Muscle layer of duodenum (tissue), 2 donors: Measurements from ENCODE around the gene DLG2.

Experiments used
- H3K27ac ChIP-seq: one replicate; pipeline ENCODE4 v1.7.0; 2013; ENCODE audit warnings: mild to moderate bottlenecking, low read length
- H3K27me3 ChIP-seq: one replicate; pipeline ENCODE4 v1.7.0; 2013; ENCODE audit warnings: low read depth, mild to moderate bottlenecking, control low read depth, low read length
- H3K36me3 ChIP-seq, 2 donors: one replicate each; pipeline ENCODE4 v1.7.0; 2013; ENCODE audit warnings: low read length in 2 of 2, control low read depth in 1 of 2, mild to moderate bottlenecking in 1 of 2; ENCODE audit not compliant: insufficient read depth in 2 of 2, control insufficient read depth in 1 of 2
- H3K4me1 ChIP-seq, 2 donors: one replicate each; pipeline ENCODE4 v1.7.0; 2013; ENCODE audit warnings: low read length in 2 of 2, mild to moderate bottlenecking in 2 of 2, control low read depth in 1 of 2, moderate library complexity in 1 of 2; ENCODE audit not compliant: insufficient read depth in 2 of 2, control insufficient read depth in 1 of 2
- H3K4me3 ChIP-seq, 2 donors: one replicate each; pipeline ENCODE4 v1.7.0; 2013; ENCODE audit warnings: low read length in 2 of 2, low read depth in 1 of 2, mild to moderate bottlenecking in 1 of 2
- H3K9me3 ChIP-seq, 2 donors: one replicate each; pipeline ENCODE4 v1.7.0; 2013; ENCODE audit warnings: low read length in 2 of 2, control low read depth in 1 of 2, mild to moderate bottlenecking in 1 of 2; ENCODE audit not compliant: control insufficient read depth in 1 of 2
- donor health status: healthy.

DLG2 gene

DNA sequence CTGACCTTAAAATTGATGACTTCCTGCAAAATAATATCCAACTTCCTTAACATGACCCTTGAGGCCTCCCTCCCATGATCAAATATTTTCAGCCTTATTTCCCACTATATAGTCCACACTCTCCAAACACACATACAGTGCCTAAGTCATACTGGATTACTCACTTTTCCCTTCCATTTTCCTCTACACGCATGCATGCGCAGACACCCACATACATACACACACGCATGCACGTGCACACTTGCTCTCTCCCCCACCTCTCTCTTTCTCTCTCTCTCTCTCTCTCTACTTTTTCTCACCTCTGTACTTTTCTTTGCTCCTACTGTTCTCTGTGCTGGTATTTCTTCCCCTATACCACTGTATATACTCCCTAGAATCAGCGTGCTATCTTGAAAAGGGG lies 28.1 kb downstream of the DLG2 start:
- Histone ChIP-seq H3K27ac (no peak overlapping the region), H3K9me3 (no peaks in the 10 kb centered on the region), H3K36me3 (no peaks in the 10 kb centered on the region), H3K27me3 (no peaks in the 10 kb centered on the region), H3K4me3 (no peak overlapping the region), H3K4me1 (no peaks in the 10 kb centered on the region)

DNA sequence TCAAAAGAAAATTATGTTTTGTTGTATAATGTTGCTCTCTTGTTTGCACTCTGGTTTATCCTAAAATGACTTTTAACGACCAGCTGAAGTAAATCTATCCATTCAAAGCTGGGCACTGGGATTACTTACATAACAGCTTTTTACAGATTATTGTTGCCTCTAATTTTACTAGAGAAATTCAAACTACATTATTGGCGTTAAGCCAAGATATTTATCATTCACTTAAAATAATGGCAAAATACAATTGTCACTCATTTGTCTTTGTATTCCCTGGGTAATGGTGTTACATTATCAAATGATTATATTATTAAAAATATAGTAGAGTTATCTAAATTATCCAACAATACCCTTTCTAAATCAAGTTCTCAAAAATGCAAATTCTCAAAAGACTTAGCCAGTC lies 30.3 kb downstream of the DLG2 start:
- Histone ChIP-seq H3K36me3 (no peaks in the 10 kb centered on the region), H3K9me3 (no peaks in the 10 kb centered on the region), H3K4me3 (no peak overlapping the region), H3K4me1 (no peaks in the 10 kb centered on the region), H3K27me3 (no peaks in the 10 kb centered on the region), H3K27ac (no peak overlapping the region)

DNA sequence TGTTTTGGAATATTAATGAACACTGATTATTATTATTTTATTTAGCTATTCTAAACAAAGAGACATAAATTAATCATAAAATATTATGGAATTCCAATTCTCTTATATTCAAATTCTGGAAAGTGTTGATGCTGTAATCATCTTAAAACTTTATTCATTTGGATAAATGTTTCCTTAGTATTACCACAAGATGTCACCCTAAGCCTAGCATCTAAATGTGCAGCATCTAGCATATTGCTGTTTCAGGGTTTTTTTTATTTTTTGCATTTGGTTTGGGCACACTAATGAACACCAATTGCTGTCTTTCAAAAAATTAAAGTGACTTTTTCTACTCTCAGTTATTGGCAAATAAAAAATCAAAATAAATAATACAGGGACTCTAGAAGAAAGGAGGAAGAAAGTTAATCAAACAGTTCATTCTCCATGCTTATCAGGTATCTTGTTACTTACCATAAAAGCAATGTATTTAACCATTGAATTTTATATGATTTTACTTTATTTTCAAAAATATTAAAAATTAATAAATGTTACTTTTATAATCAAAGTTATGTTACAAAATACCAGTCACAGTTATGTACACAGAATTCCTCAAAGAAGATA lies 31.8 kb downstream of the DLG2 start:
- no peak overlapping the region for H3K4me3 ChIP-seq
- no peaks in the 10 kb centered on the region for H3K9me3 ChIP-seq
- no peaks in the 10 kb centered on the region for H3K36me3 ChIP-seq
- no peak overlapping the region for H3K27ac ChIP-seq
- no peaks in the 10 kb centered on the region for H3K4me1 ChIP-seq
- no peaks in the 10 kb centered on the region for H3K27me3 ChIP-seq

DNA sequence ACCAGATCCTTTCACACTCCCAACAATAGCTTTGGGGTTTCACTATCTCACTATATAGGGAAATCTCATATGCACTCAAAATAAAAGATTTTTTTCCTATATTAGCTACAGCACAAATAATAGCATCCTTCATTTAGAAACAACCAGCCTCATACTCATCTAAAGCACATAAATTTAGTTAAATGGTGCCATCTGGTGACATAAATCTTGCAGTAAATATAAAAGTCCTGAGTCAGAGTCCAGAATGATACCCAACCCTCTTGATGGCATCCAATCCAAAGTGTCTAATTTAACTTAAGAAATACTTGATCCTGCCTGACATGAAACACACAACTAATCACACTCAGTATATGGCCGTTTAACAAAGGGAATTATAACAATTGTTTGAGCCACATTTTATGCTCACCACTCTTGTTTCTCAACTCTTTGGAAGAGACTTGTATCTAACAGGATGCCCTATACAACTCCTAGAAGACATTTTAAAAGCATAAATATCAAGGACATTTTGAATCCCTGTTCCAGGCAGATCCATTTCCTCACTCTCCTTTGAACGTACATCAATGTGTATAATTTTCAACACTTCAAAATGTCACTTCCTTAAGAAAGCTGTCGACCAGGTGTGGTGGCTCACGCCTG lies 36.2 kb downstream of the DLG2 start:
- Histone ChIP-seq H3K27me3 (no peaks in the 10 kb centered on the region), H3K36me3 (no peaks in the 10 kb centered on the region), H3K9me3 (no peaks in the 10 kb centered on the region), H3K4me3 (no peak overlapping the region), H3K4me1 (no peaks in the 10 kb centered on the region), H3K27ac (no peak overlapping the region)

DNA sequence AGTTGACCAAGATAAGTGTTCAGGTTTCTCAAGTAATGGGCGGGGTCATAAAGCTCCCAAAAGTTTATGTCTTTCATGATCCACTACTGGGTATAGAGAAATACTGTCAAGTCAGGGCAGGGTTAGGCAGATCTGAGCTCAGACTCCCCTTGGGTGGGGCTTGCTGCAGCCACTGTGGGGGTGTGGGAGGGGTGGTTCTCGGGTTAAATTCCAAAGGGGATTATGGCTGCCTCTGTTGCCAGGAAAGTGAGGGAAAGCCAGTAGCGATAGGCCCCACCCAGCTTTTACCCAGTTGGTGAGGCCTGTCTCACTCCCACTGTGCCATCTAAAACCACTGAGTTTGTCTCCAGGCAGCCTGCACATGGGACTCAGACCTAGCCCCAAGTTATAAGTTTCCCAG lies 37.8 kb downstream of the DLG2 start:
- H3K4me1 ChIP-seq = no peaks in the 10 kb centered on the region
- no peaks in the 10 kb centered on the region for H3K27me3 ChIP-seq
- no peak overlapping the region for H3K27ac ChIP-seq

DNA sequence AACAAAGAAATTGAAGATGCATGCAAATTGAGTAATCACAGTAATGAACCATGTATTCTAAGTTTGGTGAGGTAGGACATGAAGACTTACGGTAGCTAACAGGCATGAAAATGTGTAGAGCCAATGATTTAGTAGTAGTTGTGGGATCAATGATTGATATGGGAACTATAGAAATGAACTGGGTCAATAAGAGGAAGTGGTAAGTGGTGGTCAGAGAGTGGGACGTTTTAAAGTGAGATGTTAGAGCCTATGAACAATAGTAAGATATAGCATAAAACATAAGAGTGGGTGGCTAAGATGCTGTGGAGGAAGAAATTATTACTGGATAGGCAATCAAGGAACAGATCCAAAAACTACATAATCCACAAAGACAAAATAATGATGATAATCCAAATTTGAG lies 45.0 kb downstream of the DLG2 start:
- Histone ChIP-seq H3K27ac (no peak overlapping the region), H3K27me3 (no peaks in the 10 kb centered on the region), H3K4me3 (no peak overlapping the region), H3K9me3 (no peaks in the 10 kb centered on the region), H3K36me3 (no peaks in the 10 kb centered on the region), H3K4me1 (no peaks in the 10 kb centered on the region)

More for the DNA sequence above, 37.8 kb downstream of the DLG2 start:
- H3K4me3 ChIP-seq = no peak overlapping the region
- no peaks in the 10 kb centered on the region for H3K36me3 ChIP-seq
- H3K9me3 ChIP-seq = no peaks in the 10 kb centered on the region

DNA sequence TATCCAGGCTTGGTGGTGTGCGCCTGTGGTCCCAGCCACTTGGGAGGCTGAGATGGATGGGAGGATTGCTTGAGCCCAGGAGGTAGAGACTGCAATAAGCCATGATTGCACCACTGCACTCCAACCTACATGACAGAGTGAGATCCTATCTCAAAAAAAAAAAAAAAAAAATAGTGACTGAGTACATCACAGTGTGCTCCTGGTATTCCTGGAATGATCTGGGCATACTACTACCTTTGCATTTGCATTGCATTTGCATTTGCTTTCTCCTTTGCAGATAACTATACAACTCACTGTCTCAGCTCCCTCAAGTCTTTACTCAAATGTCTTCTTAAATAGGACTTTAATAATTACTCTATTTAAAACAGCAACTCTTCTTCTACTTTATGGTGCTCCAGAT lies 51.8 kb downstream of the DLG2 start:
- H3K4me1 ChIP-seq = no peaks in the 10 kb centered on the region
- H3K4me3 ChIP-seq = no peak overlapping the region
- no peak overlapping the region for H3K27ac ChIP-seq
- no peaks in the 10 kb centered on the region for H3K36me3 ChIP-seq
- H3K9me3 ChIP-seq = no peaks in the 10 kb centered on the region
- no peaks in the 10 kb centered on the region for H3K27me3 ChIP-seq

DNA sequence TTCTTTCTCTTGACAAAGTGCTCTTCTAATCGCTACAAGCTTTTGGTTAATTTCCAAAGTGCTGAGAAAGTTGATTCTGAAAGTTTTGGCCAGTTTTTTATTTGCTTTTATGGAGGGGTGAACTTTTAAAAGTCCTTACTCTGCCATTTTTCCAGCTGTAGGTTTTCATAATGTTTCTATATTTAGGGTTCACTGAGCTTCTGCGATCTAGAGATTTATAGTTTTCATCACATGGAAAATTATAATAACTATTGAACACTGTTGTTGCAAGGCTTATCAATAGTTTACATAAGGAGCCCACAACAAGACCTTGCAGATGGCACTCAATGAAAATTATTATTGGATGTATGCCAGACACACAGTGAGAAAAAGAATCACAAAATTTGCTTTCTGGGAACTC lies 55.1 kb downstream of the DLG2 start:
- no peaks in the 10 kb centered on the region for H3K27me3 ChIP-seq
- no peak overlapping the region for H3K27ac ChIP-seq
- no peaks in the 10 kb centered on the region for H3K36me3 ChIP-seq
- no peak overlapping the region for H3K4me3 ChIP-seq
- no peaks in the 10 kb centered on the region for H3K9me3 ChIP-seq
- H3K4me1 ChIP-seq = no peaks in the 10 kb centered on the region

DNA sequence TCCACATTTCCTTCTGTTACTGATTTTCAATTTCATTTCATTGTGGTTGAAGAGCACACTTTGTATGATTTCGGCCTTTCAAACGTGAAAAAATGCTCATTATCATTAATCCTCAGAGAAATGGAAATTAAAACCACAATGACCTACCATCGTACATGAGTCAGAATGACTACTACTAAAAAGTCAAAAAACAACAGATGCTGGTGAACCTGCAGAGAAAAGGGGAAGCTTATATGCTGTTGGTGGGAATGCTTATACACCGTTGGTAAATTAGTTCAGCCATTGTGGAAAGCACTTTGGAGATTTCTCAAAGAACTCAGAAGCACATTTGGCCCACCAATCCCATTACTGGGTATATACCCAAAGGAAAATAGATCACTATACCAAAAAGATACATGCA lies 57.6 kb downstream of the DLG2 start:
- H3K4me3 ChIP-seq = no peak overlapping the region
- no peaks in the 10 kb centered on the region for H3K27me3 ChIP-seq
- no peaks in the 10 kb centered on the region for H3K36me3 ChIP-seq
- H3K9me3 ChIP-seq = no peaks in the 10 kb centered on the region
- no peak overlapping the region for H3K27ac ChIP-seq
- H3K4me1 ChIP-seq = no peaks in the 10 kb centered on the region

DNA sequence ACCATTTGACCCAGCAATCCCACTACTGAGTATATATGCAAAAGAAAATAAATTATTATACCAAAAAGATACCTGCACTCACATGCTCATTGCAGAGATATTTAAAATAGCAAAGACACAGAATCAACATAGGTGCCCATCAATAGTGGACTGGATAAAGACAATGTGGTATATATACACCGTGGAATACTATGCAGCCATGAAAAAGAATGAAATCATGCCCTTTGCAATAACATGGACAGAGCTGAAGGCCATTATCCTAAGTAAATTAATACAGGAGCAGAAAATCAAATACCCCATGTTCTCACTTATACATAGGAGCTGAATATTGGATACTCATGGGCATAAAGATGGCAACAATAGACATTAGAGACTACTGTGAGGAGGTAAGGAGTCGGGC lies 68.7 kb downstream of the DLG2 start:
- Histone ChIP-seq H3K27me3 (no peaks in the 10 kb centered on the region), H3K4me3 (no peak overlapping the region), H3K4me1 (no peaks in the 10 kb centered on the region), H3K27ac (no peak overlapping the region), H3K36me3 (no peaks in the 10 kb centered on the region), H3K9me3 (peaks cover 0 to 3% of the 10 kb centered on the region in 2 donors)

DNA sequence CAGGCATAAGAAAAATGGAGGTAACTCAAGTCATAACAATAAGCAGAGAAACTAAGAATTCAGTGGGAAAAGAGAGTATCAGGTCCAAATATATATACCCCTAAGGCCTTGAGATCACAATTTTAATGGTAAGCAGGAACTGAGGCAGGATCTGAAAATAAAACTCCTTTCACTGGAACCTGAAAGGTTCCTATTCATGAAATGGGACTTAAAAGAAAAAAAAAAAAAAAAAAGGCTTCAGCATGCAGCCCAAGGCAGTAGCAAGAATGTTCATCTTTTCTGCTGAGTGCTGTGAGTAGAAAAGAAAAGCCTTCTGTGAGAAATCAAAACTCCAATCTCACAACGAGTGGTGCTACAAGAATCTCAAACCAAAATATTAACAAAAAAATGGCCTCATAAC lies 75.3 kb downstream of the DLG2 start:
- H3K36me3 ChIP-seq = no peaks in the 10 kb centered on the region
- H3K27ac ChIP-seq = no peak overlapping the region
- no peaks in the 10 kb centered on the region for H3K9me3 ChIP-seq
- no peaks in the 10 kb centered on the region for H3K4me1 ChIP-seq
- no peak overlapping the region for H3K4me3 ChIP-seq
- H3K27me3 ChIP-seq = no peaks in the 10 kb centered on the region

DNA sequence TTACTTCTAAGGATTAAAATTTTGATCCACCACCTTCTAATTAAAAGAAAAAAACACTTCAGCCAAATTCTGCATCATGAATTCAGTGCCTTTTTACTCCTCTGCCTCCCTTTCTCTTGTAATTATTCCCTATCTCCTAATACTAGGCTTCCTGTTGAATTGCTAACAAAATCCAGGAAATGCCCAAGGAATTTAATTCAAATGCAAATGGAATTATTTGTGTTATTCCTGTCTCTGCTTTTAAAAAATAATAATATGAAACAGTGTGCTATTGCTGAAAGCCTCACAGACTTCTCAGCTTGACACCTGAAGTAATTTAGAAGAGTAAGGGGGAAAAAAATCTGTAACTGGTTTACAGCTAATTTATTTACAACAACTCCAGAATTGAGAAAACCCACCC lies 85.5 kb downstream of the DLG2 start:
- peaks cover 0 to 2% of the 10 kb centered on the region in 2 donors for H3K9me3 ChIP-seq
- no peaks in the 10 kb centered on the region for H3K27me3 ChIP-seq
- peaks cover 0 to 10% of the 10 kb centered on the region in 2 donors for H3K36me3 ChIP-seq
- no peak overlapping the region for H3K4me3 ChIP-seq
- no peak overlapping the region for H3K27ac ChIP-seq
- no peaks in the 10 kb centered on the region for H3K4me1 ChIP-seq
